ENCODE measurements around the gene CCN6. TPM values are rescaled to one million over a fixed set of nuclear protein-coding genes. Genes with fewer than 3 reads are reported as not detected.

Gene CCN6
- total and polyA plus RNA-seq, 2 donors (not counting 1 experiment from before 2014, with no cell fraction given) = not detected

- peaks cover 10 to 13% of the 10 kb centered on the region in 2 donors for H3K4me1 ChIP-seq (ENCODE audit: control insufficient read depth in 2 of 2, insufficient read depth in 2 of 2, low read length in 2 of 2)
- H3K27me3 Mint-ChIP-seq = peaks cover 15% of the 10 kb centered on the region
- H3K9me3 Mint-ChIP-seq (ENCODE audit: insufficient read depth) = no peaks in the 10 kb centered on the region
- intact Hi-C loops (cut with micrococcal nuclease) = no loop called here
- H3K79me2 ChIP-seq (ENCODE audit: control insufficient read depth, insufficient read depth, low read length) = no peaks in the 10 kb centered on the region
- H3K36me3 ChIP-seq (replicated peaks in 1 of 2; ENCODE audit: control extremely low read depth in 1 of 2, control insufficient read depth in 1 of 2, extremely low read depth in 1 of 2, insufficient read depth in 2 of 2, low read length in 1 of 2) = no peaks in the 10 kb centered on the region
- ChIA-PET POLR2A (no interaction called here), CTCF (interaction anchor here (0.8 to 2.6 kb wide), 2 partner anchors 14 to 320 kb away, joined by 4 to 9 read pairs; no protein-coding TSS in a partner anchor)
- no peak overlapping the region for H3K9ac ChIP-seq (ENCODE audit: low read length)
- H3K27ac Mint-ChIP-seq = no peak overlapping the region
- peaks cover 16% of the 10 kb centered on the region for H3K4me1 Mint-ChIP-seq
- ATAC-seq (ENCODE audit: low read depth) (no peak), DNase-seq (no peak)
- no peak overlapping the region for H2AFZ ChIP-seq (ENCODE audit: insufficient read depth, low read depth, low read length, poor library complexity, severe bottlenecking)
- H3K4me3 ChIP-seq (ENCODE audit: control extremely low read depth in 1 of 5, extremely low read depth in 1 of 5, insufficient read depth in 1 of 5, low read depth in 2 of 5, low read length in 4 of 5) = no peak overlapping the region
- H3K9me3 ChIP-seq (ENCODE audit: control extremely low read depth in 1 of 3, control insufficient read depth in 2 of 3, insufficient read depth in 1 of 3, low read length in 2 of 3) = no peaks in the 10 kb centered on the region
- no peaks in the 10 kb centered on the region for H3K27me3 ChIP-seq (replicated peaks in 1 of 4; ENCODE audit: control extremely low read depth in 1 of 4, control insufficient read depth in 3 of 4, insufficient read depth in 4 of 4, low read length in 3 of 4)
- TF ChIP-seq EZH2 (IDR thresholded peaks at IDR 0.05; ENCODE audit: borderline replicate concordance, insufficient read depth, low read depth, low read length, poor library complexity, severe bottlenecking) = no peak
- TF ChIP-seq CTCF (IDR thresholded peaks at IDR 0.05) = no peak
- H3K27ac ChIP-seq (ENCODE audit: low read length in 2 of 2) = no peak overlapping the region
- no peak overlapping the region for H3K4me2 ChIP-seq (replicated peaks; ENCODE audit: low read depth, low read length, poor library complexity, severe bottlenecking)
- no peaks in the 10 kb centered on the region for H4K20me1 ChIP-seq (ENCODE audit: control insufficient read depth, insufficient read depth, low read length, poor library complexity, severe bottlenecking)
- no peak overlapping the region for H3K4me3 Mint-ChIP-seq
- 94% methylated on average over 5 of the region's 7 CpGs for WGBS (ENCODE audit: insufficient coverage)
These were observed 23.5 kb upstream of the CCN6 start for GRCh38 chr6:112030206-112030960.

- ATAC-seq (ENCODE audit: low read depth) (no peak), DNase-seq (no peak)
- Histone ChIP-seq H3K9me3 (ENCODE audit: control extremely low read depth in 1 of 3, control insufficient read depth in 2 of 3, insufficient read depth in 1 of 3, low read length in 2 of 3) (no peaks in the 10 kb centered on the region), H3K4me2 (replicated peaks; ENCODE audit: low read depth, low read length, poor library complexity, severe bottlenecking) (no peak overlapping the region), H3K4me1 (ENCODE audit: control insufficient read depth in 2 of 2, insufficient read depth in 2 of 2, low read length in 2 of 2) (peaks cover 10 to 13% of the 10 kb centered on the region in 2 donors), H3K27ac (ENCODE audit: low read length in 2 of 2) (no peak overlapping the region), H2AFZ (ENCODE audit: insufficient read depth, low read depth, low read length, poor library complexity, severe bottlenecking) (no peak overlapping the region), H3K36me3 (replicated peaks in 1 of 2; ENCODE audit: control extremely low read depth in 1 of 2, control insufficient read depth in 1 of 2, extremely low read depth in 1 of 2, insufficient read depth in 2 of 2, low read length in 1 of 2) (no peaks in the 10 kb centered on the region), H3K4me3 (ENCODE audit: control extremely low read depth in 1 of 5, extremely low read depth in 1 of 5, insufficient read depth in 1 of 5, low read depth in 2 of 5, low read length in 4 of 5) (no peak overlapping the region), H3K27me3 (replicated peaks in 1 of 4; ENCODE audit: control extremely low read depth in 1 of 4, control insufficient read depth in 3 of 4, insufficient read depth in 4 of 4, low read length in 3 of 4) (no peaks in the 10 kb centered on the region), H3K79me2 (ENCODE audit: control insufficient read depth, insufficient read depth, low read length) (no peaks in the 10 kb centered on the region), H3K9ac (ENCODE audit: low read length) (no peak overlapping the region), H4K20me1 (ENCODE audit: control insufficient read depth, insufficient read depth, low read length, poor library complexity, severe bottlenecking) (no peaks in the 10 kb centered on the region)
- no peak overlapping the region for H3K27ac Mint-ChIP-seq
- peaks cover 15% of the 10 kb centered on the region for H3K27me3 Mint-ChIP-seq
- no peak overlapping the region for H3K4me3 Mint-ChIP-seq
- H3K9me3 Mint-ChIP-seq (ENCODE audit: insufficient read depth) = no peaks in the 10 kb centered on the region
- WGBS (ENCODE audit: insufficient coverage) = 100% methylated on average over 1 of the region's 3 CpGs
- H3K4me1 Mint-ChIP-seq = peaks cover 16% of the 10 kb centered on the region
- intact Hi-C loops (cut with micrococcal nuclease) = no loop called here
- POLR2A ChIA-PET = no interaction called here
- CTCF ChIA-PET = interaction anchor here (2.6 kb wide), 1 partner anchor 321 kb away, joined by 9 read pairs; no protein-coding TSS in a partner anchor
- TF ChIP-seq CTCF (IDR thresholded peaks at IDR 0.05) (no peak), EZH2 (IDR thresholded peaks at IDR 0.05; ENCODE audit: borderline replicate concordance, insufficient read depth, low read depth, low read length, poor library complexity, severe bottlenecking) (no peak)
These were observed 22.8 kb upstream of the CCN6 start for GRCh38 chr6:112030961-112031660.
